Measurements from ENCODE around the gene NME8.

Gene NME8

DNA sequence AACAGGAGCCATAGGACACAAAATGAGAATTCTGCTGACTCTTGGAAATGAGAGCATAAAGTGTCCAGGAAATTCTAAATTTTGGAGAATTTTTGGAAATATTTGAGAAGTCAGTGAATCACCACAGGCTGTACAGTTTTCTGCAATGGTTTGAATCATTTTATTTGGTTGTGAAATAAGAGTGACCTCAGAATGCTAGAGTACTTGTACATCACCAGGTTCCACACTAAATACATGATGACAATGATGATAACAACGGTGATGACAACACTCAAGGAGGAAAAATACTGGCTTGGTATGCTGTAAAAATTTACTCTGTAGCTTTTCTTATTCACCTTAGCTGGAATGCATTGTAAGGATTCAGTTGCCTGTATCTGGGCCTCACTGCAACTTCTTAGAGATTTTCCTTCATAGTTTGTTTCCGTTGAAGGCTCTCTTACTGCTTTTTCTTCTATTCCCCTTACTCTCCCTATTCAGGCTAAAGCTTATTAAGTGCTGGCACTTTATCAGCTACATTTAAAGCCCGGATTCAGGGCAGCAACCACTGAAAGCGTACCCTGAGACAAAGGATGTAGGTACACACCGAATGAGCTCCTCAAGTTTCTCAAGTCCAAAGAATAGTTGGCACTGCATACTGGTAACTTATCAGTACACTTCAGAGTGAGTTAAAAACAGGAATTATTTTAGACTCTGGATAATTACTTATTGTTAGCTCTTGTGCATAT lies 30.2 kb upstream of the NME8 start:
- TF ChIP-seq, protein P1, sequence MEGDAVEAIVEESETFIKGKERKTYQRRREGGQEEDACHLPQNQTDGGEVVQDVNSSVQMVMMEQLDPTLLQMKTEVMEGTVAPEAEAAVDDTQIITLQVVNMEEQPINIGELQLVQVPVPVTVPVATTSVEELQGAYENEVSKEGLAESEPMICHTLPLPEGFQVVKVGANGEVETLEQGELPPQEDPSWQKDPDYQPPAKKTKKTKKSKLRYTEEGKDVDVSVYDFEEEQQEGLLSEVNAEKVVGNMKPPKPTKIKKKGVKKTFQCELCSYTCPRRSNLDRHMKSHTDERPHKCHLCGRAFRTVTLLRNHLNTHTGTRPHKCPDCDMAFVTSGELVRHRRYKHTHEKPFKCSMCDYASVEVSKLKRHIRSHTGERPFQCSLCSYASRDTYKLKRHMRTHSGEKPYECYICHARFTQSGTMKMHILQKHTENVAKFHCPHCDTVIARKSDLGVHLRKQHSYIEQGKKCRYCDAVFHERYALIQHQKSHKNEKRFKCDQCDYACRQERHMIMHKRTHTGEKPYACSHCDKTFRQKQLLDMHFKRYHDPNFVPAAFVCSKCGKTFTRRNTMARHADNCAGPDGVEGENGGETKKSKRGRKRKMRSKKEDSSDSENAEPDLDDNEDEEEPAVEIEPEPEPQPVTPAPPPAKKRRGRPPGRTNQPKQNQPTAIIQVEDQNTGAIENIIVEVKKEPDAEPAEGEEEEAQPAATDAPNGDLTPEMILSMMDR (IDR thresholded peaks at IDR 0.05; ENCODE audit: borderline replicate concordance, control extremely low read depth, extremely low read depth, insufficient read depth, missing control alignments): no peak
- in situ Hi-C loops (cut with MboI; ENCODE audit: low sequenced_read_pairs, unreplicated experiment): no loop called here
- no peak for DNase-seq (ENCODE audit: low spot score)

- DNase-seq (ENCODE audit: low spot score): no peak
- in situ Hi-C loops (cut with MboI; ENCODE audit: low sequenced_read_pairs, unreplicated experiment): no loop called here
- TF ChIP-seq, protein P1 (IDR thresholded peaks at IDR 0.05; ENCODE audit: borderline replicate concordance, control extremely low read depth, extremely low read depth, insufficient read depth, missing control alignments): no peak
Observed at GRCh38 chr7:37820708-37821468, 27.5 kb upstream of the NME8 start.

- DNase-seq (ENCODE audit: low spot score): no peak
- TF ChIP-seq, protein P1 (IDR thresholded peaks at IDR 0.05; ENCODE audit: borderline replicate concordance, control extremely low read depth, extremely low read depth, insufficient read depth, missing control alignments): no peak
- in situ Hi-C loops (cut with MboI; ENCODE audit: low sequenced_read_pairs, unreplicated experiment): no loop called here
Observed at GRCh38 chr7:37822946-37823345, 25.5 kb upstream of the NME8 start.

GRCh38 chr7:37823557-37823956 lies 24.8 kb upstream of the NME8 start:
- TF ChIP-seq, protein P1 (IDR thresholded peaks at IDR 0.05; ENCODE audit: borderline replicate concordance, control extremely low read depth, extremely low read depth, insufficient read depth, missing control alignments): no peak
- in situ Hi-C loops (cut with MboI; ENCODE audit: low sequenced_read_pairs, unreplicated experiment): no loop called here

DNA sequence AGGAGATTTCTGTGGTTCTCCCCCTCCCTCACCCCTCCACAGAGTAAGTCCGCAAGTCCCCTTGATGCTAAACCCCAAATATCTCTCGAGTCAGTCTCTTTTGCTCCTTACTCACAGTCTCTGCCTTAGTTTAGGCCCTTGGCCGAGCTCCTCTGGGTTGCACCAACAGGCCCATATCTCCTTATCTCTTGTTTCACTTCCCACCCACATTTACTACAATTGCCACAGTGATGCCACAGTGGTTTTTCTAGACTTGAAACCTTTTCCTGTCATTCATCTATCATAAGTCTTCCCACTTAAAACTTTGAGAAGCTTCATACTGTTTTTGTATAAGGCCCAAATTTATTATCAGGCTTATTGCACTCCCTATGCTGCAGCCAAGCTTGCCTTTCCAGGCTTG lies 23.4 kb upstream of the NME8 start:
- TF ChIP-seq, protein P1 (IDR thresholded peaks at IDR 0.05; ENCODE audit: borderline replicate concordance, control extremely low read depth, extremely low read depth, insufficient read depth, missing control alignments): no peak
- no peak for DNase-seq (ENCODE audit: low spot score)
- in situ Hi-C loops (cut with MboI; ENCODE audit: low sequenced_read_pairs, unreplicated experiment): loop anchor here (25.0 kb wide), 3 partner anchors 188 to 613 kb away; no protein-coding TSS in a partner anchor

More at GRCh38 chr7:37823557-37823956, 24.8 kb upstream of the NME8 start:
- DNase-seq (ENCODE audit: low spot score): no peak

DNA sequence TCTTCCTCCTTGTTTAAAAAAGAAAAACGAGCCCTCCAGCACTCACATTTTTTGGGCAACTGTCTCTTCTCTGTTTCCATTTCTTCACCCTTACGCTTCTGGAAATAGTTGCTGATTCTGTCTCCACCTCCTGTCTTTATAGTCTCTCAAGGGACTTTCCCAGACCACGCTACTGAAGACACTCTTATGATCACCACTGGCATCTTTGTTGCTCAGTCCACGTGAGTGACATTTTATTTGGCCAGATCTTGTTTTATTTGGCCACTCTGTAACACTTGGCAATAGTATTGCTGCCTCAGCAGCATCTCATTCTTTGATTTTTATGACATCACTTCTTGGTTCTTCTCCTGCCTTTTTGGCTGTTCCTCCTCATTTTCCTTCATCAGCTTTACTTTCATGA lies 21.6 kb upstream of the NME8 start:
- peak; percentile 18 for DNase-seq (ENCODE audit: low spot score)
- in situ Hi-C loops (cut with MboI; ENCODE audit: low sequenced_read_pairs, unreplicated experiment): loop anchor here (25.0 kb wide), 3 partner anchors 190 to 615 kb away; no protein-coding TSS in a partner anchor
- TF ChIP-seq, protein P1 (IDR thresholded peaks at IDR 0.05; ENCODE audit: borderline replicate concordance, control extremely low read depth, extremely low read depth, insufficient read depth, missing control alignments): no peak

Data from GM13976 (cell line).